HG03066 (cell line): ENCODE results near the gene CLRN2.

Source experiments
- ATAC-seq: cut with Tn5 transposase; IDR thresholded peaks from one replicate; pipeline ENCODE4 v1.9.1; 2021; ENCODE audit warnings: low read depth; ENCODE audit not compliant: unreplicated experiment

Gene CLRN2, protein sequence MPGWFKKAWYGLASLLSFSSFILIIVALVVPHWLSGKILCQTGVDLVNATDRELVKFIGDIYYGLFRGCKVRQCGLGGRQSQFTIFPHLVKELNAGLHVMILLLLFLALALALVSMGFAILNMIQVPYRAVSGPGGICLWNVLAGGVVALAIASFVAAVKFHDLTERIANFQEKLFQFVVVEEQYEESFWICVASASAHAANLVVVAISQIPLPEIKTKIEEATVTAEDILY

DNA sequence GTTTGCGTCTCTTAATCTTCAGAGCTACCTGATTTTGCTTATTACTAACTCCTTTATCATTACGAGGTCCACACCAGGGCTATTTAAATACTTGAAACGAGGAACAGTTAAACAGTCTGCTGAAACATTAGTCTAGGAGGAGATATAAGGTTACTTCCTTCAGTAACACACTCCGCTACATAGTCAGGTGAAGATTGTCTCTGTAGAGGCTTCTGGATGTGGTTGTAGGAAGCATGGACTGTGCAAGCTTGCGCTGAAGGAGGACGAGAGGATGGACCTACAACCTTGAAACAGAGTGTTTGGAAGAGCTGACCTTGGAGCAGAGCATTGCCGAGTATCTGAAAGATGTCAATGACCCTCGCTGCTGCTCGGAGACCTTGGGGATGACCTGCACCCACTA is at the start of gene CLRN2:
Gene CLRN2, plus strand, starts transcription at position 301 of the 400 bp plus-strand sequence. CDS start 102 bp downstream, outside the sequence.
- ATAC-seq: no peak

DNA sequence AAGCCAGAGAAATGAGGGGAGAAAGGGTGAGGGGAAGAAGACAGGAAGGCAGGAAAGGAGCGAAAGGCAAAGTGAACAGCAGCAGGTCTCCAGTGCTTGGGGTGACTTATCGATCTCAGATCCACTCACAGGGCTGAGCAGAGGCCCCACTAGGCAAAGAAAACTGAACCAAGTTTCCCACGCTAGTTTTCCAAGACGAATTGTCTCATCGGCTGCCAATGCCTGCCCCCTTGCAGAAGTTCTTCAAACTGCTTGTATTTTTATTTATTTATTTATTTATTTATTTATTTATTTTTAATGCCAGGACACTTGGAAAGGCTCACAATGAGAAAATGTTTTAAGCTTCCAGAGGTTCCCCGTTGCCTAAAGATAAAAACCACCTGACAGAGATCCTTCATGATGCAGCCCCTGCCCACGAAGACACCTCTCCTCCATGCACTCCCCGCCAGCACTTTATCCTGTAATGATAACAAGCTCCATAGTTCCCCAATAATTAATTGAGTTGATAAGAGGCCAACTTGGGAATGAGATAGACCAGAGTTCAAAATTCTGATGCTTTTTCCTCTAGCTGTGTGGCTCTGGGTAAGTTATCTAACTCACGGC is 46.2 kb upstream of the CLRN2 start:
- no peak for ATAC-seq

DNA sequence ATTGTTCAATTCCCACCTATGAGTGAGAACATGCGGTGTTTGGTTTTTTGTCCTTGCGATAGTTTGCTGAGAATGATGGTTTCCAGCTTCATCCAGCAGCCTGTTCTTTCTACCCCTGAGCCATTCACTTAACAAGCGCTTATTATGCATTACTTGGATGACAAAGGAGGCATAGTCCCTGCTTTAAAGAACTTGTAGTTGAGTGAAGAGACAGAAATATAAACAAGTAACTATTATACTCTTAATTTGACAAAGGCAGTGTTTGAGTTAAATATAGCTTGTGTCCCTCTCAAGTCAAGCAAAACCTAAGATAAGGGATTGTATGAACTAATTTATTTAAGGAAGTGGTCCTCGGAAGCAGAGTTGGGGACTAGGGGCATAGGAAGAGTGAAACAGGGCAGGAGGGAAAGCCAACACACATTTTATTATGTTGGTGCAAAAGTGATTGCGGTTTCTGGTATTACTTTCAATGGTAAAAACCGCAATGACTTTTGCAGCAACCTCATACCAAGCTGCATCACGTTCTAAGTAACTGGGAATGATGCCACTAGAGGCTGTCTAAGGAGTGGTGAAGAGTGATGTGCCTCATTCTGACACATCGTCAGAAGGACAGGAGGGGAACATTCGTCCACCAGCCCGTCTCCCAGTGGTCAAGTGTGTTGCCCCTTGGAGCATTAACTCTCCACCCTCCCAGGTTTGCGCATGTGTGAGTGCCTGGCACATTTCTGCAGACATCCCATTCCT is 44.9 kb upstream of the CLRN2 start:
- ATAC-seq: no peak

DNA sequence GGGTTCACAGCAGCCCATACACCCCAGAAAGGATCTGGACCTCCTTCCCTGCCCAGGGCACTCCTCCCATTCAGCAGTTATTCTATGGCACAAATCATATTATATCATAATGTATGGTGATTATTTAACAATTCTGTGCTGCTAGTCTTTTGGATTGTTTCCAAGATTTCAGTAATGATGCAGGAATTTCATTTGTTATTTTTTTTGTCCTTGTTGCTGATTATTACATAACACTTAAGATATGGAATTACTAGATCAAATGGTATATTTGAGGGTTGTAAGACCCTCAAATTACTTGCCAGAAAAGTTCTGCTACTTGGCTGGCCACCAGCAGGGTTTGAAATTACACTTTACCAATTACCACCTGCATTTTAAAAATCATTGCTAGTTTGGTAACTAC is 39.5 kb upstream of the CLRN2 start:
- ATAC-seq: no peak

DNA sequence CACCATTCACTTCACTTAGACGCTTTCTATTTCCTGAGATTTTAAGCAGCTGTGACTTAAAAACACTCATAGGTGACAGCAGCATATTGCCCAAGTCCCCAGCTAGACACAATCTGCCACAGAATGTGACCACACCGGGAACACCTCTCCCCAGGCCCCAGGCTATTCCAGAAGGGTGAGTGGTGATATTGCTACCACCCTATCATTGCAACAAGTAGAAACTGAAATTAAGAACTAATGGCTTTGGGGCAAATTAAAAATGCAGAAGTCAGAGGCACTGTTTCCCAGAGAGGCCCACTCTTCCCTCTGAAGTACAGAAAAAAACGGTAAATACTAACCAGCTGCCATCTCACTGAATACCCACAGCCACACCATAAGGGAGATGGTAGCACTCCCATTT is 38.1 kb upstream of the CLRN2 start:
- ATAC-seq: no peak

DNA sequence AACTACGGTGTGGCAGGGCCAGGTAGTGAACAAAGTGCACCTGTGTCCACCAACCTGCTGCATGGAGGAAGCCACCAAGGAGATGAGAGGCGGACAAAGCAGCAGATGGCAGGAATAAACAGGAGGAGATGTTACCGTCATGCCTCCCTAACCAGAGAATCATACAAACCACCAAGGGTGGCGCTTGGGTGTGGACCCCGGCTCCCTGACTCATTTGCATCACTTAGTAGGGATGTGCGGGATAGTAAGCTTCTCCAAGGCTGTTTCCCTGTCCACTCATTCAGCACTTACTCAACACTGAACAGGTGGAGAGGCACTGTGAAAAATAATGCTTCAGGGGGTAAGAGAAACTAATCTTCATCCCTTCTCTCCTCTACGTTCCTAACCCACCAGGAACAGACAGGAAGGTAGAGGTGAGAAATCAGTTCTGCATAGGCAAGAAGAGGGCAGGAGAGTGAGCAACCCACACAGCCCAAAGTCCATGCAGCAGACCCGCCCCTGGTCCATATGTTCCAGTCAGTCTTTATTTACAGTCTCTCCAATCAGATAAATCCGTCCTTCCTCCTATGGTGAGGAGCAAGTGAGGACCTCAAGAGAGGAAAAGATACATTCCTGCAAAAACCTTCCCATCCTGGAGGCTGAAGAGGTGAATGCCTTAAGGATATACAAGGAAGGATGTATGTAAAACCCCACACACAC is 37.0 kb upstream of the CLRN2 start:
- no peak for ATAC-seq

DNA sequence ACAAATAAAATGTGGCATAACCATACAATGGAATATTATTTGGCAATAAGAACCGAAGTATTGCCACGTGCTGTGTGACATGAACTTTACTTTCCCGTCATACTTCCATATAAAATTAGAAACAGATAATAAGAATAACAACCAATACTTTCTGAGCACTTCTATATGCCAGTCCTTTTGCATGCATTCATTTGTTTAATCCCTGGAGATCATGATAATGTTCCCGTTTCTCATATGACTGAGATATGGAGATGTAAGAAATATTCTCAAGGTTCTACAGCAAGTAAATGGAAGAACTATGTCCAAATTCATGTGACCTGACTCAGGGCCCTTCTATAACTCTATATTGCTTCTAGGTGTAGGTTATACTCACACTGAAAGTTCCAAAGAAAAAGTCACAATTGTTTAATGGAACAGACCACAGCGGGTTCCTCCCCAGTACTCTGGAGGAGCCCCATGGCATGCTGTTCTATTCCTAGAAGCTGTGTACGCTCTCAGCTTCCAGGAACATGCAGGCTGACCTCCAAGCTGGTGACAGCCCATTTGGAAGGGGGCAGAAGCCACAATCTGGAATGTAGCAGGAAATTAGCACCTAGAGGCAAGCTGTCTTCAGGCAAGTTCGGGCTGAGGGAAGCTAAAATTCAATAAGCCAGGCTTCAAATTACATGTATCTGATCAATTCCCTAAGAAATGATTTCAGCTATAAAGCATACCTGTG is 34.6 kb upstream of the CLRN2 start:
- ATAC-seq: no peak

DNA sequence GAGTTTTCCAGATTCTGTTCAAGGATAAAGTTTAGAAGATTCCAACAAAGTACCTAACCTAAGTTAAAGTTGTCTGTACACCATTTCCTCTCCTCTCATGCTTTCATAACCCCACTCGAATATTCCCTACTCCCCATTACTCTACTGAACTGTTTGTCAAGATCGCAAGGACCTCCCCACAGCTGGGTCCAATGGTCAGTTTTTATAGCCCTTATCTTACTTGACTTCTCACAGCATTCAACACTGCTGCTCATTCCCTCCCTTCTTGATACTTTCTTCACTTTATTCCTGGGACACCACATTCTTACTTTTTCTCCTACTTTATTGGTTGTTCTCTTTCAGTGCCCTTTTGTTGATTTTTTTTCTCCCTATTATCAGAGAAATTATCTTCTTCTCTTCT is 34.0 kb upstream of the CLRN2 start:
- no peak for ATAC-seq

DNA sequence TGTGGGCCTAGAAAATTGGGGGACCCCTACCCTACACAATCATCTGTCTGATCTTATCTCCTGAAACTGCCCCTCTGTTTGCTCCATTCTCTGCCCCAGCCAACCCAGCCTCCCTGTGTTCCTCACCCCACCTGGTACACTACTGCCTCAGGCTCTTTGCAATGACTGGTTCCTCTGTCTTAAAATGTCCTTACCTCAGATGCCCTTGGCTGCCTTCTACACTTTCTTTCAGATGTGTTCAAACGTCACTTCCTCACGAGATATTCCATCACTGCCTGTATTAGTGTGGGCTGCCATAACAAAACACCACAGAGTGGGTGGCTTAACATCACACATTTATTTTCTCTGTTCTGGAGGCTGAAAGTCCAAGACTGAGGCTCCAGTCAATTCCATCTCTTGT is 32.2 kb upstream of the CLRN2 start:
- ATAC-seq: no peak

DNA sequence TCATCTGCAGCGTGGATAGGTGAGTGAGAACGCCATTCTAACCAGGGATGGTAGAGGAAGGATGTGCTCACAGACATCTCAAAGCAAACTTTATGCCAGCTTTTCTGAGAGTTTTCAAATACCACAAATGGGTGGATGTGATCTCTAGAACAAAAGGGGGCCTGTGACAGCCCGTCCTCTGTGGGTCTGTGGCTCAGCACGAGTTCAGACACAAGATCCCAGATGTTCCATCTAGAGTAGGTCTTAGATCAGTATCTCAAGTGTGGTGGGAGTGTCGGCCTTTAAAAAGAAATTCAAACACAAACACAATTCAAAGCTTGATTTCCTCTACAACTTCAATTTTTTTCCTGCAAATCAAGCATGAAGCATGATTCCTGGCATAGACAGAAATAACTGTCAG is 25.8 kb upstream of the CLRN2 start:
- no peak for ATAC-seq

DNA sequence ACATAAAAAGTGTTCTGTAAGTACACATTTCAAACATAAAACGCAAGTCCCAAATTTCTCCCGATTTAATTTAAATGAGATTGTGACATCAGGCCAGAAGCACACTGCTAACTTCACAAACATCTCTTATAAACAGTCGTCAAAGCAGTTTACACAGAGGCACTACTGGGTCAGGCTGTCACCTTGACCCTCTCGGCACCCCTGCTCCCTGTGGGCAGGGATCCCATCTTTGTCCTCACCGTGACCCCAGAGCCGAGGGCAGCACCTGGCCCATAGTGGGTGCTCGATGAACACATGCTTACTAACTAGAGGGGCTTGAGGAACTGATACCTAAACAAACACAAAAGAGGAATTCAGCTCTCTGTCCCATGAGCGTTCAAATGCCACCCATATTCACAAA is 25.2 kb upstream of the CLRN2 start:
- ATAC-seq: no peak

DNA sequence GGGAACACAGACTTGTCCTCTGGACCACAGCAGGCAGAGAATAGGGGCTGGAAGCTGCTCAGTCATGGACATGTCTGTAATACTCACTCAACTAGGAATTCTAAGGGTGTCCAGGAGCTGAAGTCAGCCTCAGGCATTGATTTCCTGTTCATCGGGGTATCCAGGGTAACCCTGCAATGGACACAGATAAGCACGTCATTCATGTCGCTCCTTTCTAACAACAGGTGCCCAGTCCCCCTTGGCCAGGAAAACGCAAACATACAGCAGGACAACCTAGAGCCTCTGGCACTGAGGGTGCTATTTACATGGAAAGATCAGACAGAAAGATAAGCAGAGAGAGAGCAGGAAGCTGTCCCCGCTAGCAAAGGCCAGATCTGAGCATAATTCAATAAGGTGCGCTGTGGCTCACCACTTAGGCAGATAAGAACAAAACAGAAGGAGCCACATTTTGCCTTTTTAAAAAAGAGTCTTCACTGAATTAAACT is 24.3 kb upstream of the CLRN2 start:
- no peak for ATAC-seq

DNA sequence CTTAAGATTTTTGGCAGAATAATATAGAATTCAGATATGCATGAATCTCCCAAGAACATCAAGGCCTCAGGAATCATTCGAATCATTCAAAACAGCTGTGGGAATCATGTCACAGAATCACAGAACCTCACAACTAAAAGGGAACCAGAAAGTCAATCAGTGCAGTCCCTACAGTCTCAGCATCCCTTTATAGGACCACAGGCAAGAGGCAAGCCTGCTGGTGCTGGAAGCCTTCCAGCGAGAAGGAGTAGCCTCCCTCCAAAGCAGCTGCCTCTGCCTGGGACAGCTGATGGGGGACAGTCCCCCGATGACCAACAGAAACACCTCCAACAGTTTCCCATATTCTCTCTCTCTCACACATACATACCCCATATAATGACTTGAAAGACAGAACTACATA is 23.8 kb upstream of the CLRN2 start:
- ATAC-seq: no peak

DNA sequence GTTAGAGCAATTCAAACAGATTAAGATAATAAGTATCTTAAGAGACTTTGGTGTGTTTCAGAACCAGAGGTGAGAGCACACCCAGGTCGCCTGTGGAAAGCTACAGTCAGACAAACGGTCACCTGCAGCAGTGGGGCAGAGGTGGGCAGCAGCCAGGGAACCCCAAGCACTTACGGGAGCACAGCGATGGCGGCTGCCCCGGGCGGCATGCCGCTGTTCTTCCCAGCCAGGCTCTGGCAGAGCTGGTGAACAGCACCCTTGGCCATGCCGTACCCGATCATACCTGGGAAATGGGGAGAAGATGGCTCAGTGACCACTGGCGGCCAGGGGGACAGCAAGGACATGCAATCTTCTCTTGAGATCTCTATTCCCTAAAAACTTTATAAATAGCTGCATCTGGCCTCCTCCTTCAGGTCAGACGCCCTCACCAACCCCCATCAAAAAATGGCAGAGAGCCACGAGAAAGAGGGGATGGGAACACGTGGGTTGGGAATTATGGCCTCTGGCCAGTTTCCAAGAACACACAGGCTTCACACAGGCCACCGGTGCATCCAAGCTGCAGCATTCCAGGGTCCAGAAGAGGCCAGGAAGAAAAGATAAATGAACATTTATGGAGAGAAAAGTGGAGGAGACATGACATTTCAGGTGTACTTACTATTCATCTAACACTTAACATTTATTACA is 22.8 kb upstream of the CLRN2 start:
- ATAC-seq: no peak

DNA sequence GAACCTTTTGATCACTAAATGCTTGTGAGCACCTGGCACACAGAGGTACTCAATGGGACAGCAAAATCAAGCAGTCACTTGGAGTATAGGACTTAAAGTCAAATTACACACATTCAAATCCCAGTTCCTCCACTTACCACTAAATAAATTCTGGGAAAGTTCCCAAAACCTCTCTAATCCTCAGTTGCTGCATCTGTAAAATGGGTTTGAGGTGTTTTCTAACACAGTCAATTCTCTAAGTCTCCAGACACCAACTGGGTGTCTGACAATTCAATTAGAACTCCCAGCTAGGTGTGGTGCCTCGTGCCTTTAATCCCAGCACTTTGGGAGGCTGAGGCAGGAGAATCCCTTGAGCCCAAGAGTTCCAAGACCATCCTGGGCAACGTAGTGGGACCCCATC is 22.1 kb upstream of the CLRN2 start:
- no peak for ATAC-seq

DNA sequence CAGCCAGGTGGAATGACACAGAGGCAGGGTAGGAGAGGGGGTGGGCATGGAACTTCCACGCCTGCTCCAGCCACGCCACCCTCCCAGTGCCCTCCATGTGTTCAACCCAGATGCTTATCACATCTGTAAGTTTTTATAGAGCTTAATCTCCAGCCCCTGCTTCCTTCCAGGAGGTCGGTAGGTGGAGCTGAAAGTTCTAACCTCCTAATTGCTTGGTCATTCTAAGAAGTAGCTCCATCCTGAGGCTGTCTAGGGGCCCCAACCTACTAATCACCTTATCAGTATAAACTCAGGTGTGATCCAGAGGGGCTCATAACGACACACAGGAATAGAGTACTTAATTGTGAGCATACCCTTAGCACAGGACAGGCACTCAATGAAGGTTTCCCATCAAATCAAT is 21.3 kb upstream of the CLRN2 start:
- no peak for ATAC-seq

DNA sequence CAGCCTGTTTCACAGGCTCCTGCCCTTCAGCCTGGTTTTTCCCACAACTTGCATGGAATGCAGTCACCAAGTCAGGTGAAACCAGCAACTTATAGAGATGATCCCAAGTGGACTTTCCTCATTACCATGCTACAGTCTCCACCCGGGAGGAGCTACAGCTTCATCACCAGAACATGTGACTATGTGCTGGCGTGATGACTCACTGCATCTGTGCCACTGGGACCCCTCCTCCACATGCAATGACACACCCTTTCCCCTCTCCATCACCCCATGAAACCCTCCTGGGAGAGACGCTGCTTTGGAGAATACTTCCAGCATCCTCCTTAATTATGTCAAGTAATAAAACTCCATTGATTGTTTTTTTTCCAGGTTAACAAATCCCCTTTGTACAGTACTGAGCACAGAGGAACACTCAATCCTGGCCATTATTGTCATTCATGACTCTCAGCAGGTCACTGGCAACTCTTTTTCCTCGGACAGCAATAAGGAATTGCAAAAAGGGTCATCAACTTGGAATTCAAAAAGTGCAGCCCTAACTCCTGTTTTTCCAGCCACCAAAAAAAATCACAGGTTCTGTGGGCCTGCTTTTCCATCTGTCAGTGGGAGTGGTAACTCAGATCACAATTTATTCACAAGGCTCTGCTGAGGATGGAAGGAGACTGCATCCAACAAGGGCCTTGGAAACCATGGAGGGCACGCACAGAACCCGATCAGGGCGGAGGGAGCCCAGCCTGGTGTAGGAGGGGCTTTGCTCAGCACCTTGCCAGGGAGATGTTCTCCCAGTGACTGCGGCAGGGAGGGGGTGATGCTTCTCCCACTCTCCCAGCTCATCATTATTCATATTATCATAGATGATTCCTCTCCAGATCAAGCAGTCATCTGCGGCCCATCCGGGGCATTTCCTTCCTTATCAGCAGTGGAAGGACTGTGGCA is 20.4 kb upstream of the CLRN2 start:
- no peak for ATAC-seq

DNA sequence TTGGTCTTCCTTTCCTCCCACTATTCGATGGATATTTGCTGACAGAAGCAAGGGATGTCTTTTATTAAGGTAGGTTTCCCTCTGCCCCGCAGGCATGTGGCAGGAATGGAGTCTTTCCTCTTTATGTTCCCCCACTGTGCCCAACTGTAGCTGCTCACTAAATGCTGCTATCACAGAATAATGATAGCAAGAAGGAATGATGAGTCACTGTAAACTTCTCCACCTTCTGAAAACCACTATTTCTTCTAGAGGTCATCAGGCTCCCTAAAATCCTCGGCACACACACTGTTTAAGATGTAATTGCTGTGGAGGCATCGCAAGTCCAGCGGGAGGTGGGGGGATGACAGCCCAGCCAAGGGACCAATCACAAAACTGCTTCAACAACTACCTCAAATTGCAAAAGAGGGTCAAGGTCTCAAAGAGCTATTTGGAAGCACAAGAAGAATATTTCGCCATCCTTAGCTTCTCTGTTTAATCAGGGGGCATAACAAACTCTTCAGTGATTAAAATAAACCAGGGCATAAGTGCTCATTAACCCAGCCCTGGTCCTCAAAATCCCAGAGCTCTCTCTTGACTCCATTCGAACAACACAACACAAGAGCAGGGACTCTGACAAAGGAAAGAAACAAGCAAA is 17.0 kb upstream of the CLRN2 start:
- no peak for ATAC-seq

DNA sequence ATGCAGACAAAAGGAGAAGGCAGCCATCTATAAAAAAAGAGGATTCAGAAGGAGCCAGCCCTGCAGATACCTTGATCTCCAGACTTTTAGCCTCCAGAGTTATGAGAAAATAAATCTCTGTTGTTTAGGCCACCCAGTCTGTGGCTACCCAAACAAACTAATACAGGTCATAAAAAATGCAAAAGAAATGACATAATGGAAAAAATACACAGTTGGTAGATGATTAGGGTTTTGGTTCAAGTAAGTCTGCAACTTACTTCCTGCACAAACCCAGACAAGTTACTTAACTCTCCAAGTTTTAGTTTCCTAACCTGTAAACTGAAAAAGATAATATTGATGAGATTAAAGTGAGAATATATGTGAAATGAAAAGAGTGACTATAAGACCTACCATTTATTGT is 14.4 kb upstream of the CLRN2 start:
- no peak for ATAC-seq
